H1 (cell line): ENCODE measurements around the gene SV2B. TPM values are rescaled to one million over a fixed set of nuclear protein-coding genes. Genes with fewer than 3 reads are reported as not detected.

Experiments
- CTCF ChIA-PET: fragments of 300-600 bp; sonication (Branson Sonifier 250); formaldehyde crosslinking; loops from one replicate; lab custom pipeline; 2021; ENCODE audit not compliant: partially characterized antibody; lab: Charles Lee
- POLR2A ChIA-PET: fragments of 300-600 bp; sonication (Branson Sonifier 250); formaldehyde crosslinking; loops from one replicate; lab custom pipeline; 2021; ENCODE audit warnings: inconsistent platforms; ENCODE audit not compliant: partially characterized antibody; lab: Charles Lee
- DNase-seq, 2 experiments: peaks; one replicate each; pipeline versions ENCODE4 v3.0.0 to v3.0.0-alpha.2; 2010 to 2022; ENCODE audit warnings: low spot score in 2 of 2, low read depth in 1 of 2, mixed read lengths in 1 of 2
- FAIRE-seq: peaks from 2 replicates; lab custom pipeline; 2011; peaks lifted over from hg19 to GRCh38; lab: Jason Lieb, UNC
- H2AFZ ChIP-seq: 2 replicates; pipeline ENCODE4 v1.8.1; 2012; ENCODE audit warnings: low read length, inconsistent platforms
- H2AK5ac ChIP-seq: 2 replicates; pipeline ENCODE4 v1.6.1; 2013; ENCODE audit warnings: low read depth, low read length
- H2BK120ac ChIP-seq: replicated peaks from 2 replicates; pipeline ENCODE3; 2013; ENCODE audit warnings: low read depth, low read length, inconsistent platforms
- H2BK12ac ChIP-seq: 2 replicates; pipeline ENCODE4 v1.6.1; 2013; ENCODE audit warnings: low read depth, low read length
- H2BK15ac ChIP-seq: 2 replicates; pipeline ENCODE4 v1.6.1; 2013; ENCODE audit warnings: low read length
- H2BK20ac ChIP-seq: 2 replicates; pipeline ENCODE4 v1.6.1; 2013; ENCODE audit warnings: low read length
- H2BK5ac ChIP-seq: 2 replicates; pipeline ENCODE4 v1.6.1; 2013; ENCODE audit warnings: low read depth, low read length
- H3K14ac ChIP-seq: 2 replicates; pipeline ENCODE4 v1.6.1; 2013; ENCODE audit warnings: inconsistent platforms; ENCODE audit not compliant: insufficient read length
- H3K18ac ChIP-seq: 2 replicates; pipeline ENCODE4 v1.6.1; 2013; ENCODE audit warnings: low read length; ENCODE audit errors: extremely low read depth
- H3K23ac ChIP-seq: 2 replicates; pipeline ENCODE4 v1.6.1; 2013; ENCODE audit warnings: inconsistent platforms; ENCODE audit not compliant: insufficient read length
- H3K23me2 ChIP-seq: 2 replicates; pipeline ENCODE4 v1.6.1; 2013; ENCODE audit warnings: low read depth, low read length
- H3K27ac ChIP-seq: 2 replicates; pipeline ENCODE4 v1.6.1; 2011; ENCODE audit warnings: low read depth, low read length, inconsistent platforms
- H3K27me3 ChIP-seq, 4 experiments: replicated peaks in 1 of 4; 1 replicate in 1 of 4; 2 replicates in 3 of 4; pipeline versions ENCODE4 v1.6.1 to v1.8.1; 2011 to 2013; ENCODE audit warnings: low read length in 3 of 4, mild to moderate bottlenecking in 3 of 4, inconsistent platforms in 2 of 4, mixed read lengths in 2 of 4, moderate library complexity in 1 of 4; ENCODE audit not compliant: control insufficient read depth in 3 of 4, insufficient read depth in 3 of 4; ENCODE audit errors: extremely low read depth in 1 of 4
- H3K36me3 ChIP-seq, 4 experiments: 2 replicates each; pipeline versions ENCODE4 v1.6.1 to v1.8.1; 2011 to 2013; ENCODE audit warnings: mild to moderate bottlenecking in 4 of 4, low read length in 3 of 4, moderate library complexity in 2 of 4, control low read depth in 1 of 4, inconsistent platforms in 1 of 4; ENCODE audit not compliant: insufficient read depth in 4 of 4, control insufficient read depth in 2 of 4
- H3K4ac ChIP-seq: replicated peaks from 2 replicates; pipeline ENCODE3; 2013; ENCODE audit warnings: low read length, low read depth, mixed read lengths, inconsistent platforms; ENCODE audit not compliant: insufficient read length
- H3K4me1 ChIP-seq, 4 experiments: replicated peaks in 1 of 4; 1 replicate in 1 of 4; 2 replicates in 3 of 4; pipeline versions ENCODE4 v1.6.1 to v1.8.1; 2011 to 2013; ENCODE audit warnings: low read length in 3 of 4, inconsistent platforms in 2 of 4, mixed read lengths in 1 of 4; ENCODE audit not compliant: insufficient read depth in 4 of 4, control insufficient read depth in 3 of 4
- H3K4me2 ChIP-seq, 2 experiments: 2 replicates each; pipeline versions ENCODE4 v1.6.1 to v1.8.1; 2011 to 2013; ENCODE audit warnings: low read depth in 2 of 2, low read length in 2 of 2, control low read depth in 1 of 2, inconsistent platforms in 1 of 2, mild to moderate bottlenecking in 1 of 2; ENCODE audit not compliant: insufficient read depth in 1 of 2
- H3K4me3 ChIP-seq, 4 experiments: fragments of 200-600, 300-600 bp in 1 of 4; sonication (generic), shearing (Covaris generic), sonication (Bioruptor Twin) in 1 of 4; 2 replicates each; pipeline versions ENCODE4 v1.5.1 to v1.8.1; 2011 to 2016; ENCODE audit warnings: low read length in 4 of 4, low read depth in 3 of 4, control low read depth in 2 of 4, inconsistent platforms in 2 of 4, mild to moderate bottlenecking in 2 of 4, mixed read lengths in 1 of 4, moderate library complexity in 1 of 4; ENCODE audit not compliant: insufficient read depth in 2 of 4; ENCODE audit errors: extremely low read depth in 1 of 4
- H3K56ac ChIP-seq: replicated peaks from 2 replicates; pipeline ENCODE3; 2013; ENCODE audit warnings: low read depth, mild to moderate bottlenecking, mixed read lengths, low read length, inconsistent platforms; ENCODE audit not compliant: insufficient read length
- H3K79me1 ChIP-seq: 2 replicates; pipeline ENCODE4 v1.6.1; 2013; ENCODE audit warnings: low read depth, low read length, control low read depth
- H3K79me2 ChIP-seq, 2 experiments: 2 replicates each; pipeline versions ENCODE4 v1.6.1 to v1.8.1; 2012 to 2013; ENCODE audit warnings: low read length in 2 of 2, mild to moderate bottlenecking in 2 of 2, inconsistent platforms in 1 of 2; ENCODE audit not compliant: insufficient read depth in 2 of 2, control insufficient read depth in 1 of 2
- H3K9ac ChIP-seq, 4 experiments: replicated peaks in 1 of 4; 1 replicate in 1 of 4; 2 replicates in 3 of 4; pipeline versions ENCODE4 v1.6.1 to v1.8.1; 2011 to 2013; ENCODE audit warnings: low read depth in 3 of 4, low read length in 3 of 4, control low read depth in 2 of 4, mild to moderate bottlenecking in 2 of 4, moderate library complexity in 2 of 4, inconsistent platforms in 1 of 4; ENCODE audit errors: extremely low read depth in 1 of 4
- H3K9me3 ChIP-seq, 2 experiments: 2 replicates each; pipeline versions ENCODE4 v1.6.1 to v1.8.1; 2012 to 2013; ENCODE audit warnings: mild to moderate bottlenecking in 2 of 2, moderate library complexity in 2 of 2, control low read depth in 1 of 2, inconsistent platforms in 1 of 2, low read depth in 1 of 2, low read length in 1 of 2, mixed read lengths in 1 of 2; ENCODE audit not compliant: insufficient read depth in 2 of 2
- H4K20me1 ChIP-seq, 2 experiments: replicated peaks in 1 of 2; 2 replicates each; pipeline versions ENCODE3 to v1.8.1; 2011 to 2013; ENCODE audit warnings: inconsistent platforms in 2 of 2, low read length in 2 of 2, mild to moderate bottlenecking in 1 of 2; ENCODE audit not compliant: insufficient read depth in 2 of 2, control insufficient read depth in 1 of 2
- H4K5ac ChIP-seq: 2 replicates; pipeline ENCODE4 v1.6.1; 2013; ENCODE audit warnings: low read length, low read depth, mixed read lengths, inconsistent platforms; ENCODE audit not compliant: insufficient read length
- H4K8ac ChIP-seq: 2 replicates; pipeline ENCODE4 v1.8.0; 2013; ENCODE audit warnings: mild to moderate bottlenecking, moderate library complexity, low read length, inconsistent platforms; ENCODE audit not compliant: insufficient read depth; ENCODE audit errors: extremely low read depth
- H4K91ac ChIP-seq: replicated peaks from 2 replicates; pipeline ENCODE3; 2013; ENCODE audit warnings: low read length, mixed read lengths, inconsistent platforms; ENCODE audit not compliant: insufficient read length
- ATF3 ChIP-seq: IDR thresholded peaks from 2 replicates; pipeline ENCODE4 v1.6.1; 2011; ENCODE audit warnings: low read depth, mild to moderate bottlenecking, low read length; ENCODE audit not compliant: insufficient read depth
- CBX5 ChIP-seq: fragments of 300-800, 300-1000 bp; sonication (generic); IDR thresholded peaks from 2 replicates; pipeline ENCODE4 v1.7.1; 2016; ENCODE audit warnings: antibody characterized with exemption, low read length, low read depth
- CREB1 ChIP-seq: IDR thresholded peaks from 2 replicates; pipeline ENCODE4 v1.6.1; 2012; ENCODE audit warnings: inconsistent platforms
- EP300 ChIP-seq, 2 experiments: IDR thresholded peaks; 1 replicate in 1 of 2; 2 replicates in 1 of 2; pipeline ENCODE4 v1.6.1; 2011 to 2012; ENCODE audit warnings: low read depth in 2 of 2, low read length in 2 of 2, mild to moderate bottlenecking in 2 of 2, borderline replicate concordance in 1 of 2, inconsistent platforms in 1 of 2, moderate library complexity in 1 of 2
- JUND ChIP-seq: IDR thresholded peaks from 2 replicates; pipeline ENCODE4 v1.6.1; 2011; ENCODE audit warnings: mild to moderate bottlenecking, improper control_type of control experiment, low read length
- POLR2AphosphoS5 ChIP-seq: IDR thresholded peaks from 2 replicates; pipeline ENCODE4 v1.6.1; 2011; ENCODE audit warnings: low read depth, low read length
- RBBP5 ChIP-seq: IDR thresholded peaks from 2 replicates; pipeline ENCODE4 v1.7.1; 2012; ENCODE audit warnings: low read depth, mild to moderate bottlenecking, inconsistent platforms, low read length, moderate library complexity, borderline replicate concordance
- TEAD4 ChIP-seq: IDR thresholded peaks from 2 replicates; pipeline ENCODE4 v1.6.1; 2012; ENCODE audit warnings: low read depth, low read length, inconsistent platforms, mixed read lengths
- YY1 ChIP-seq: IDR thresholded peaks from 2 replicates; pipeline ENCODE4 v1.6.1; 2011; ENCODE audit warnings: low read depth, mild to moderate bottlenecking, low read length
- WGBS, 2 experiments: shearing (Covaris generic) in 1 of 2; methylation state at CpG; one replicate each; pipeline versions ENCODE4 v1.1.6 to v1.1.7; 2013 to 2015; ENCODE audit warnings: low lambda C conversion rate in 2 of 2, mixed read lengths in 2 of 2, inconsistent platforms in 1 of 2, low coverage in 1 of 2, missing lambda C conversion rate in 1 of 2; ENCODE audit not compliant: insufficient replicate concordance in 2 of 2, insufficient coverage in 1 of 2, insufficient read length in 1 of 2; ENCODE audit errors: extremely low coverage in 1 of 2, missing lambda C conversion rate in 1 of 2; 5-methylcytosine and 5-hydroxymethylcytosine counted together
- polyA plus RNA-seq, 7 experiments: library from polyadenylated mRNA; depleted of rRNA in 3 of 7; stranded (reverse) in 5 of 7; unstranded in 2 of 7; fragments of >200 nt in 5 of 7; fragments of 200-250 nt in 2 of 7; gene quantifications; 1 replicate in 5 of 7; 2 replicates in 1 of 7; 4 replicates in 1 of 7; pipeline versions ENCODE4 v1.2.1 to v1.2.3, GENCODE V29; 2011 to 2013; ENCODE audit warnings: missing spikeins in 2 of 7, mixed read lengths in 2 of 7
- total RNA-seq: library from RNA; stranded (reverse); fragmentation: NEBNext Ultra II Directional; extraction: Animal tissue kit (Norgen Biotek cat#: 25700); gene quantifications from 2 replicates; pipeline ENCODE4 v1.2.1, GENCODE V29; 2021
- TF ChIP-seq, protein P1 (sequence below): IDR thresholded peaks from 2 replicates; pipeline ENCODE4 v1.6.1; 2011; ENCODE audit warnings: low read length, improper control_type of control experiment
- TF ChIP-seq, protein P2 (sequence below): IDR thresholded peaks from 2 replicates; pipeline ENCODE4 v1.6.1; 2012; ENCODE audit warnings: low read length, inconsistent platforms

The SV2B gene
- total and polyA plus RNA-seq, 2 of the 8 experiments (the other 6 are each of a cell fraction or from before 2014, with no cell fraction given), result 0.09 to 0.20 TPM

DNA sequence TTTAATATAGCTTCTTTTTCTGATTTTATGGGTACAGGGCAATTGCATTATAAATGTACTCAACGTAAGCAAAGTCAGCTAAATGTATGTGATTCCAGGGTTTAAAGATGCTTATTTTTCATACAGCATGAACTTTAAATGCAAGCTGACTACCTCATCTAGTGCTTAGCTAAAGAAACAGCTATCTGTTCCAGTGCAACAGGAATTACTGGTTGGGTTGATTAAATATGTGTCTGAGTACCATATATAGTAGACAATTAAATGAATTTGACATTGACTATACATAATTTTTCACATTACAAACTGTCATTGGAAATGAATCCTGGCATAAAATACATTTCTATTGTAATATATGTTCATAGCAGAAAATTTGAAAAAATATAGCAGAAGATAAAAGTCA lies 26.3 kb upstream of the SV2B start:
- CTCF ChIA-PET, result interaction anchor here (0.6 to 1.4 kb wide), 4 partner anchors 38 to 162 kb away, joined by 3 read pairs; no protein-coding TSS in a partner anchor
- Histone ChIP-seq H3K27me3 (no peaks in the 10 kb centered on the region), H3K4ac (no peak overlapping the region), H3K4me2 (no peak overlapping the region), H2BK12ac (no peak overlapping the region), H2AK5ac (no peak overlapping the region), H3K18ac (no peak overlapping the region), H3K14ac (no peak overlapping the region), H2BK20ac (no peak overlapping the region), H3K56ac (no peak overlapping the region), H2BK15ac (no peak overlapping the region), H4K5ac (no peak overlapping the region), H3K27ac (no peak overlapping the region), H3K4me1 (no peaks in the 10 kb centered on the region), H2BK5ac (no peak overlapping the region), H2AFZ (no peak overlapping the region), H4K91ac (no peak overlapping the region), H3K79me1 (no peaks in the 10 kb centered on the region), H3K23me2 (no peaks in the 10 kb centered on the region), H4K20me1 (no peaks in the 10 kb centered on the region), H3K36me3 (no peaks in the 10 kb centered on the region), H3K23ac (no peak overlapping the region), H3K9ac (no peak overlapping the region), H3K4me3 (no peak overlapping the region), H3K79me2 (no peaks in the 10 kb centered on the region), H3K9me3 (no peaks in the 10 kb centered on the region), H4K8ac (no peak overlapping the region), H2BK120ac (no peak overlapping the region)
- FAIRE-seq (no peak), DNase-seq (no peak)
- 86% methylated on average over 1 of the region's 1 CpG; no CpG with 5 or more reads in 1 of the 2 experiments for WGBS, 2 experiments
- POLR2A ChIA-PET, result no interaction called here
- TF ChIP-seq EP300 (IDR thresholded peaks at IDR 0.05; ENCODE audit: borderline replicate concordance in 1 of 2, low read depth in 2 of 2, low read length in 2 of 2), result no peak
- TF ChIP-seq RBBP5, result no peak
- no peak for TF ChIP-seq YY1
- TF ChIP-seq JUND, result no peak
- no peak for TF ChIP-seq CBX5
- no peak for TF ChIP-seq CREB1
- TF ChIP-seq, protein P1, sequence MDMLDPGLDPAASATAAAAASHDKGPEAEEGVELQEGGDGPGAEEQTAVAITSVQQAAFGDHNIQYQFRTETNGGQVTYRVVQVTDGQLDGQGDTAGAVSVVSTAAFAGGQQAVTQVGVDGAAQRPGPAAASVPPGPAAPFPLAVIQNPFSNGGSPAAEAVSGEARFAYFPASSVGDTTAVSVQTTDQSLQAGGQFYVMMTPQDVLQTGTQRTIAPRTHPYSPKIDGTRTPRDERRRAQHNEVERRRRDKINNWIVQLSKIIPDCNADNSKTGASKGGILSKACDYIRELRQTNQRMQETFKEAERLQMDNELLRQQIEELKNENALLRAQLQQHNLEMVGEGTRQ, result no peak
- no peak for TF ChIP-seq TEAD4
- TF ChIP-seq ATF3, result no peak
- TF ChIP-seq POLR2AphosphoS5, result no peak
- TF ChIP-seq, protein P2, sequence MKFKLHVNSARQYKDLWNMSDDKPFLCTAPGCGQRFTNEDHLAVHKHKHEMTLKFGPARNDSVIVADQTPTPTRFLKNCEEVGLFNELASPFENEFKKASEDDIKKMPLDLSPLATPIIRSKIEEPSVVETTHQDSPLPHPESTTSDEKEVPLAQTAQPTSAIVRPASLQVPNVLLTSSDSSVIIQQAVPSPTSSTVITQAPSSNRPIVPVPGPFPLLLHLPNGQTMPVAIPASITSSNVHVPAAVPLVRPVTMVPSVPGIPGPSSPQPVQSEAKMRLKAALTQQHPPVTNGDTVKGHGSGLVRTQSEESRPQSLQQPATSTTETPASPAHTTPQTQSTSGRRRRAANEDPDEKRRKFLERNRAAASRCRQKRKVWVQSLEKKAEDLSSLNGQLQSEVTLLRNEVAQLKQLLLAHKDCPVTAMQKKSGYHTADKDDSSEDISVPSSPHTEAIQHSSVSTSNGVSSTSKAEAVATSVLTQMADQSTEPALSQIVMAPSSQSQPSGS, result no peak
